Activated CD4-positive, alpha-beta T cell treated with anti-CD3 and anti-CD28 coated beads, Interleukin-2, amount 50 U/mL, for 4 hours (primary cell): ENCODE measurements around the gene PHF1.

ENCODE experiments used
- DNase-seq, 2 experiments: peaks; one replicate each; pipeline ENCODE4 v3.0.0-alpha.2; 2020

PHF1 gene

GRCh38 chr6:33458676-33459075 lies 47.9 kb downstream of the PHF1 start:
- DNase-seq = no peak

- no peak for DNase-seq
Observed at GRCh38 chr6:33459226-33459625, 48.4 kb downstream of the PHF1 start.
